K562 (cell line): ENCODE measurements around the gene EFEMP2. TPM values are rescaled to one million over a fixed set of nuclear protein-coding genes. Genes with fewer than 3 reads are reported as not detected.

Experiments
- ASH1L ChIP-seq: fragments of 450-650 bp; IDR thresholded peaks from 2 replicates; pipeline ENCODE4 v1.6.1; 2018; ENCODE audit warnings: borderline replicate concordance, mild to moderate bottlenecking, low read depth; ENCODE audit not compliant: partially characterized antibody
- BMI1 ChIP-seq: fragments of 150-350 bp; IDR thresholded peaks from 2 replicates; pipeline ENCODE4 v1.6.1; 2014; ENCODE audit warnings: low read length
- BRF1 ChIP-seq: IDR thresholded peaks from 3 replicates; pipeline ENCODE4 v1.6.1; 2011; ENCODE audit warnings: borderline replicate concordance, mild to moderate bottlenecking; ENCODE audit not compliant: insufficient read length; ENCODE audit errors: extremely low read depth
- CREBBP ChIP-seq: IDR thresholded peaks from one replicate; pipeline ENCODE4 v1.6.1; 2012; ENCODE audit warnings: low read depth, mild to moderate bottlenecking, control low read depth, inconsistent platforms, low read length
- GATAD2A ChIP-seq: fragments of 450-650 bp; IDR thresholded peaks from 2 replicates; pipeline ENCODE4 v1.6.1; 2017
- GTF2A2 ChIP-seq: IDR thresholded peaks from 2 replicates; pipeline ENCODE4 v1.6.1; 2016; ENCODE audit warnings: mild to moderate bottlenecking, missing genetic modification characterization, missing compliant biosample characterization
- HNRNPL ChIP-seq: fragments of 200-400 bp; formaldehyde crosslinking; IDR thresholded peaks from 2 replicates; pipeline ENCODE4 v1.6.1; 2017; ENCODE audit warnings: low read depth, mild to moderate bottlenecking, low read length
- LEF1 ChIP-seq: fragments of 450-650 bp; IDR thresholded peaks from 2 replicates; pipeline ENCODE4 v1.6.1; 2016; ENCODE audit warnings: mild to moderate bottlenecking
- MAFG ChIP-seq: fragments of 450-650 bp; conservative IDR thresholded peaks from 2 replicates; pipeline ENCODE4 v1.6.1; 2016; ENCODE audit warnings: missing genetic modification characterization, missing compliant biosample characterization
- TCF7L2 ChIP-seq: fragments of 150-350 bp; IDR thresholded peaks from 2 replicates; pipeline ENCODE4 v1.6.1; 2016; ENCODE audit warnings: low read depth, mild to moderate bottlenecking, low read length, moderate library complexity
- ZBTB8A ChIP-seq: fragments of 450-650 bp; IDR thresholded peaks from 2 replicates; pipeline ENCODE4 v1.6.1; 2018; ENCODE audit warnings: mild to moderate bottlenecking, moderate library complexity; ENCODE audit not compliant: partially characterized antibody
- ZNF354B ChIP-seq: fragments of 250-450 bp; sonication (Bioruptor Pico); IDR thresholded peaks from 2 replicates; pipeline ENCODE4 v1.4.0; 2020
- ZNF764 ChIP-seq: fragments of 250-450 bp; sonication (Bioruptor Pico); IDR thresholded peaks from 2 replicates; pipeline ENCODE4 v1.4.0; 2020; ENCODE audit warnings: low read depth, mild to moderate bottlenecking, moderate library complexity
- polyA plus RNA-seq, 8 experiments: library from polyadenylated mRNA; depleted of rRNA in 4 of 8; stranded (reverse) in 5 of 8; unstranded in 3 of 8; fragments of >200 nt; fragmentation: Nextera tagmentation in 2 of 8; fragmentation: Illumina TruSeq in 1 of 8; extraction: Ambion mirVana in 2 of 8; extraction: Trizol in 1 of 8; gene quantifications; 2 replicates each; pipeline versions ENCODE4 v1.2.1 to v1.2.3, GENCODE V29; 2011 to 2014; ENCODE audit warnings: inconsistent platforms in 1 of 8, missing spikeins in 1 of 8
- total RNA-seq, 7 experiments: library from RNA; depleted of rRNA in 6 of 7; stranded (reverse); fragments of >200 nt in 6 of 7; fragmentation: Illumina TruSeq in 2 of 7; extraction: Trizol in 2 of 7; gene quantifications; 2 replicates each; pipeline versions ENCODE4 v1.2.1 to v1.2.3, GENCODE V29; 2011 to 2021; ENCODE audit warnings: low replicate concordance in 1 of 7
- TF ChIP-seq, protein P1 (sequence below): fragments of 450-650 bp; IDR thresholded peaks from 2 replicates; pipeline ENCODE4 v1.6.1; 2017; ENCODE audit warnings: antibody characterized with exemption, mild to moderate bottlenecking
- TF ChIP-seq, protein P2 (sequence below): fragments of 250-450 bp; sonication (Bioruptor Pico); IDR thresholded peaks from 2 replicates; pipeline ENCODE4 v1.4.0; 2020; ENCODE audit warnings: mild to moderate bottlenecking, moderate library complexity, borderline replicate concordance
- TF ChIP-seq, protein P3 (sequence below): fragments of 250-450 bp; sonication (Bioruptor Pico); IDR thresholded peaks from 2 replicates; pipeline ENCODE4 v1.4.0; 2020; ENCODE audit warnings: mild to moderate bottlenecking
- TF ChIP-seq, protein P4 (sequence below): fragments of 450-650 bp; IDR thresholded peaks from 2 replicates; pipeline ENCODE4 v1.6.1; 2018; ENCODE audit warnings: mild to moderate bottlenecking, low read depth; ENCODE audit not compliant: partially characterized antibody

The EFEMP2 gene
- total and polyA plus RNA-seq, 9 of the 15 experiments (the other 6 are each of a cell fraction or from before 2014, with no cell fraction given) = 0.07 to 2.9 (median 0.69) TPM; not detected in 1

DNA sequence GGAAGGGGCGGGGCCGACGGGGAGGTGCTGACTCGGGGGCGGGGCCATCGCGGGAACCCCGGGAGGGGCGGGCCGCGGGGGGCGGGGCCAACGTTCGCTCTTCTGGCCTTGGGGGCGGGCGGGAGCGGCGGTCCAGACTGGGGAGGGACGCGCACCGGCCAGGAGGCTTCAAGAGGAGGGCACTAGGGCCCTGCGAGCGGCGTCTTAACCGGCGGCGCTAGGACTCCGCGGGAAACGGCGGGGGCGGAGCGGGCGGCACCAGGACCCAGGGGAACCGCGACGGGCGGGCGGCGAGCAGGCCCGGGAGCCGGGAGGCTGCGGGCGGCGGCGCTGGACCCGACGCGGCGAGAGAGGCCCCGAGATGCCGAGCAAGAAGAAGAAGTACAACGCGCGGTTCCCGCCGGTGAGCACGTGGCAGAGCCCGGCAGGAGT is 46.6 kb upstream of the EFEMP2 start, which contains the start of gene DRAP1 (continued):
- TF ChIP-seq, protein P1, sequence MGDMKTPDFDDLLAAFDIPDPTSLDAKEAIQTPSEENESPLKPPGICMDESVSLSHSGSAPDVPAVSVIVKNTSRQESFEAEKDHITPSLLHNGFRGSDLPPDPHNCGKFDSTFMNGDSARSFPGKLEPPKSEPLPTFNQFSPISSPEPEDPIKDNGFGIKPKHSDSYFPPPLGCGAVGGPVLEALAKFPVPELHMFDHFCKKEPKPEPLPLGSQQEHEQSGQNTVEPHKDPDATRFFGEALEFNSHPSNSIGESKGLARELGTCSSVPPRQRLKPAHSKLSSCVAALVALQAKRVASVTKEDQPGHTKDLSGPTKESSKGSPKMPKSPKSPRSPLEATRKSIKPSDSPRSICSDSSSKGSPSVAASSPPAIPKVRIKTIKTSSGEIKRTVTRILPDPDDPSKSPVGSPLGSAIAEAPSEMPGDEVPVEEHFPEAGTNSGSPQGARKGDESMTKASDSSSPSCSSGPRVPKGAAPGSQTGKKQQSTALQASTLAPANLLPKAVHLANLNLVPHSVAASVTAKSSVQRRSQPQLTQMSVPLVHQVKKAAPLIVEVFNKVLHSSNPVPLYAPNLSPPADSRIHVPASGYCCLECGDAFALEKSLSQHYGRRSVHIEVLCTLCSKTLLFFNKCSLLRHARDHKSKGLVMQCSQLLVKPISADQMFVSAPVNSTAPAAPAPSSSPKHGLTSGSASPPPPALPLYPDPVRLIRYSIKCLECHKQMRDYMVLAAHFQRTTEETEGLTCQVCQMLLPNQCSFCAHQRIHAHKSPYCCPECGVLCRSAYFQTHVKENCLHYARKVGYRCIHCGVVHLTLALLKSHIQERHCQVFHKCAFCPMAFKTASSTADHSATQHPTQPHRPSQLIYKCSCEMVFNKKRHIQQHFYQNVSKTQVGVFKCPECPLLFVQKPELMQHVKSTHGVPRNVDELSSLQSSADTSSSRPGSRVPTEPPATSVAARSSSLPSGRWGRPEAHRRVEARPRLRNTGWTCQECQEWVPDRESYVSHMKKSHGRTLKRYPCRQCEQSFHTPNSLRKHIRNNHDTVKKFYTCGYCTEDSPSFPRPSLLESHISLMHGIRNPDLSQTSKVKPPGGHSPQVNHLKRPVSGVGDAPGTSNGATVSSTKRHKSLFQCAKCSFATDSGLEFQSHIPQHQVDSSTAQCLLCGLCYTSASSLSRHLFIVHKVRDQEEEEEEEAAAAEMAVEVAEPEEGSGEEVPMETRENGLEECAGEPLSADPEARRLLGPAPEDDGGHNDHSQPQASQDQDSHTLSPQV = peak; percentile 62; the same call in 1 of the 2 replicates
- no peak for TF ChIP-seq ZBTB8A
- peak; percentile 49; the same call in 1 of the 2 replicates for TF ChIP-seq HNRNPL
- TF ChIP-seq MAFG (tag) = no peak
- TF ChIP-seq ZNF354B (CRISPR knock-in tag) = no peak
- no peak for TF ChIP-seq GATAD2A
- TF ChIP-seq, protein P2, sequence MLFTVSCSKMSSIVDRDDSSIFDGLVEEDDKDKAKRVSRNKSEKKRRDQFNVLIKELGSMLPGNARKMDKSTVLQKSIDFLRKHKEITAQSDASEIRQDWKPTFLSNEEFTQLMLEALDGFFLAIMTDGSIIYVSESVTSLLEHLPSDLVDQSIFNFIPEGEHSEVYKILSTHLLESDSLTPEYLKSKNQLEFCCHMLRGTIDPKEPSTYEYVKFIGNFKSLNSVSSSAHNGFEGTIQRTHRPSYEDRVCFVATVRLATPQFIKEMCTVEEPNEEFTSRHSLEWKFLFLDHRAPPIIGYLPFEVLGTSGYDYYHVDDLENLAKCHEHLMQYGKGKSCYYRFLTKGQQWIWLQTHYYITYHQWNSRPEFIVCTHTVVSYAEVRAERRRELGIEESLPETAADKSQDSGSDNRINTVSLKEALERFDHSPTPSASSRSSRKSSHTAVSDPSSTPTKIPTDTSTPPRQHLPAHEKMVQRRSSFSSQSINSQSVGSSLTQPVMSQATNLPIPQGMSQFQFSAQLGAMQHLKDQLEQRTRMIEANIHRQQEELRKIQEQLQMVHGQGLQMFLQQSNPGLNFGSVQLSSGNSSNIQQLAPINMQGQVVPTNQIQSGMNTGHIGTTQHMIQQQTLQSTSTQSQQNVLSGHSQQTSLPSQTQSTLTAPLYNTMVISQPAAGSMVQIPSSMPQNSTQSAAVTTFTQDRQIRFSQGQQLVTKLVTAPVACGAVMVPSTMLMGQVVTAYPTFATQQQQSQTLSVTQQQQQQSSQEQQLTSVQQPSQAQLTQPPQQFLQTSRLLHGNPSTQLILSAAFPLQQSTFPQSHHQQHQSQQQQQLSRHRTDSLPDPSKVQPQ (CRISPR knock-in tag) = no peak
- no peak for TF ChIP-seq LEF1
- TF ChIP-seq BMI1 = no peak
- TF ChIP-seq ASH1L = no peak
- 0 out of 2 replicates have a peak, but pooled peaks have one; percentile 8 for TF ChIP-seq GTF2A2
- TF ChIP-seq, protein P3, sequence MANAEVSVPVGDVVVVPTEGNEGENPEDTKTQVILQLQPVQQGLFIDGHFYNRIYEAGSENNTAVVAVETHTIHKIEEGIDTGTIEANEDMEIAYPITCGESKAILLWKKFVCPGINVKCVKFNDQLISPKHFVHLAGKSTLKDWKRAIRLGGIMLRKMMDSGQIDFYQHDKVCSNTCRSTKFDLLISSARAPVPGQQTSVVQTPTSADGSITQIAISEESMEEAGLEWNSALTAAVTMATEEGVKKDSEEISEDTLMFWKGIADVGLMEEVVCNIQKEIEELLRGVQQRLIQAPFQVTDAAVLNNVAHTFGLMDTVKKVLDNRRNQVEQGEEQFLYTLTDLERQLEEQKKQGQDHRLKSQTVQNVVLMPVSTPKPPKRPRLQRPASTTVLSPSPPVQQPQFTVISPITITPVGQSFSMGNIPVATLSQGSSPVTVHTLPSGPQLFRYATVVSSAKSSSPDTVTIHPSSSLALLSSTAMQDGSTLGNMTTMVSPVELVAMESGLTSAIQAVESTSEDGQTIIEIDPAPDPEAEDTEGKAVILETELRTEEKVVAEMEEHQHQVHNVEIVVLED (CRISPR knock-in tag) = peak; percentile 76
- no peak for TF ChIP-seq ZNF764
- TF ChIP-seq TCF7L2 = no peak
- no peak for TF ChIP-seq CREBBP
- TF ChIP-seq, protein P4, sequence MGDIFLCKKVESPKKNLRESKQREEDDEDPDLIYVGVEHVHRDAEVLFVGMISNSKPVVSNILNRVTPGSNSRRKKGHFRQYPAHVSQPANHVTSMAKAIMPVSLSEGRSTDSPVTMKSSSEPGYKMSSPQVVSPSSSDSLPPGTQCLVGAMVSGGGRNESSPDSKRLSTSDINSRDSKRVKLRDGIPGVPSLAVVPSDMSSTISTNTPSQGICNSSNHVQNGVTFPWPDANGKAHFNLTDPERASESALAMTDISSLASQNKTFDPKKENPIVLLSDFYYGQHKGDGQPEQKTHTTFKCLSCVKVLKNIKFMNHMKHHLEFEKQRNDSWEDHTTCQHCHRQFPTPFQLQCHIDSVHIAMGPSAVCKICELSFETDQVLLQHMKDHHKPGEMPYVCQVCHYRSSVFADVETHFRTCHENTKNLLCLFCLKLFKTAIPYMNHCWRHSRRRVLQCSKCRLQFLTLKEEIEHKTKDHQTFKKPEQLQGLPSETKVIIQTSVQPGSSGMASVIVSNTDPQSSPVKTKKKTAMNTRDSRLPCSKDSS = no peak
- TF ChIP-seq BRF1 = no peak
